SU-DHL-6 (cell line): Measurements from ENCODE around the gene DIPK2B.

ENCODE experiments used
- CTCF ChIP-seq: fragments of 200-600 bp; sonication (generic); IDR thresholded peaks from one replicate; pipeline ENCODE4 v1.5.1; 2017; ENCODE audit warnings: antibody characterized with exemption, mild to moderate bottlenecking, low read length, moderate library complexity; ENCODE audit not compliant: insufficient read depth, poor library complexity, severe bottlenecking
- EZH2phosphoT487 ChIP-seq: fragments of 200-600 bp; sonication (generic), shearing (Covaris generic); conservative IDR thresholded peaks from 2 replicates; pipeline ENCODE4 v1.6.1; 2018; ENCODE audit warnings: mild to moderate bottlenecking, antibody characterized with exemption, low read length, moderate library complexity, mixed read lengths

- no peak for TF ChIP-seq CTCF
- no peak for TF ChIP-seq EZH2phosphoT487
Measured at GRCh38 chrX:45229348-45229747, 28.7 kb upstream of the DIPK2B start.
